HEK293T (cell line): ENCODE data around the gene RBP5.

ENCODE experiments used
- CTCF ChIA-PET: fragments of 350-600 bp; formaldehyde crosslinking; extraction: SDS; loops from one replicate; lab custom pipeline; 2021; ENCODE audit warnings: antibody characterized with exemption, inconsistent platforms; lab: Yijun Ruan, JAX
- POLR2A ChIA-PET: fragments of 350-600 bp; formaldehyde crosslinking; extraction: SDS; loops from one replicate; lab custom pipeline; 2020; ENCODE audit warnings: antibody characterized with exemption, inconsistent platforms; lab: Yijun Ruan, JAX
- DNase-seq: peaks from one replicate; pipeline ENCODE4 v3.0.0; 2012; ENCODE audit warnings: mixed read lengths; ENCODE audit errors: extremely low spot score
- ARNT ChIP-seq: fragments of 450-650 bp; IDR thresholded peaks from 2 replicates; pipeline ENCODE4 v1.6.1; 2017; ENCODE audit warnings: mild to moderate bottlenecking
- BHLHE40 ChIP-seq: fragments of 450-650 bp; IDR thresholded peaks from 2 replicates; pipeline ENCODE4 v1.6.1; 2016; ENCODE audit warnings: mild to moderate bottlenecking, moderate library complexity, borderline replicate concordance
- CTBP1 ChIP-seq: fragments of 450-650 bp; IDR thresholded peaks from 2 replicates; pipeline ENCODE4 v1.6.1; 2016; ENCODE audit warnings: borderline replicate concordance
- ELF4 ChIP-seq: fragments of 450-650 bp; IDR thresholded peaks from 2 replicates; pipeline ENCODE4 v1.6.1; 2017; ENCODE audit warnings: antibody characterized with exemption
- FOXA1 ChIP-seq: fragments of 450-650 bp; IDR thresholded peaks from 2 replicates; pipeline ENCODE4 v1.6.1; 2016; ENCODE audit warnings: mild to moderate bottlenecking
- FOXK2 ChIP-seq: fragments of 450-650 bp; IDR thresholded peaks from 2 replicates; pipeline ENCODE4 v1.6.1; 2016; ENCODE audit warnings: mild to moderate bottlenecking
- FOXM1 ChIP-seq: fragments of 450-650 bp; IDR thresholded peaks from 2 replicates; pipeline ENCODE4 v1.6.1; 2017; ENCODE audit warnings: mild to moderate bottlenecking, borderline replicate concordance
- HDGF ChIP-seq: fragments of 450-650 bp; IDR thresholded peaks from 2 replicates; pipeline ENCODE4 v1.6.1; 2017; ENCODE audit warnings: antibody characterized with exemption, borderline replicate concordance
- L3MBTL2 ChIP-seq: fragments of 450-650 bp; conservative IDR thresholded peaks from 2 replicates; pipeline ENCODE4 v1.6.1; 2016; ENCODE audit warnings: mild to moderate bottlenecking
- LEF1 ChIP-seq: fragments of 450-650 bp; IDR thresholded peaks from 2 replicates; pipeline ENCODE4 v1.6.1; 2017; ENCODE audit warnings: mild to moderate bottlenecking, borderline replicate concordance
- NFRKB ChIP-seq: fragments of 450-650 bp; IDR thresholded peaks from 2 replicates; pipeline ENCODE4 v1.6.1; 2016; ENCODE audit warnings: mild to moderate bottlenecking, moderate library complexity
- PKNOX1 ChIP-seq: fragments of 450-650 bp; IDR thresholded peaks from 2 replicates; pipeline ENCODE4 v1.6.1; 2016
- SP1 ChIP-seq: fragments of 450-650 bp; IDR thresholded peaks from 2 replicates; pipeline ENCODE4 v1.6.1; 2017
- SUZ12 ChIP-seq: fragments of 450-650 bp; IDR thresholded peaks from 2 replicates; pipeline ENCODE4 v1.6.1; 2016; ENCODE audit warnings: mild to moderate bottlenecking
- TARDBP ChIP-seq: fragments of 450-650 bp; IDR thresholded peaks from 2 replicates; pipeline ENCODE4 v1.6.1; 2016
- ZNF384 ChIP-seq: fragments of 450-650 bp; IDR thresholded peaks from 2 replicates; pipeline ENCODE4 v1.6.1; 2016

RBP5 gene

GRCh38 chr12:7128681-7129286 lies at the start of gene RBP5:
RBP5 (minus strand) TSS chr12:7128889; CDS start chr12:7128775, 114 bp downstream.
- no peak for TF ChIP-seq TARDBP
- TF ChIP-seq BHLHE40, result no peak
- no peak for TF ChIP-seq FOXK2
- TF ChIP-seq HDGF, result no peak
- no peak for TF ChIP-seq SP1
- TF ChIP-seq FOXM1, result no peak
- no peak for TF ChIP-seq CTBP1
- ChIA-PET POLR2A (interaction anchor here (0.6 to 1.1 kb wide), 2 partner anchors 15 to 185 kb away, joined by 3 to 4 read pairs; partner anchors contain the start of genes C12orf57 and RNU7-1), CTCF (interaction anchor here (0.6 kb wide), 1 partner anchor 184 kb away, joined by 3 read pairs; no protein-coding TSS in a partner anchor)
- no peak for DNase-seq

GRCh38 chr12:7178481-7178880 lies 49.8 kb upstream of the RBP5 start:
- ChIA-PET CTCF (no interaction called here), POLR2A (no interaction called here)
- TF ChIP-seq L3MBTL2 (no peak), NFRKB (no peak), SP1 (no peak), BHLHE40 (no peak), HDGF (no peak), FOXA1 (no peak), ZNF384 (no peak), TARDBP (no peak), ELF4 (no peak), PKNOX1 (no peak), CTBP1 (no peak), ARNT (no peak), SUZ12 (no peak), LEF1 (no peak), FOXK2 (no peak), FOXM1 (no peak)
- no peak for DNase-seq

- ChIA-PET POLR2A (no interaction called here), CTCF (no interaction called here)
- TF ChIP-seq SP1 (no peak), SUZ12 (no peak), ELF4 (no peak), BHLHE40 (no peak), FOXK2 (no peak), ZNF384 (no peak), NFRKB (no peak), L3MBTL2 (no peak), CTBP1 (no peak), PKNOX1 (no peak), ARNT (no peak), HDGF (no peak), FOXA1 (no peak), LEF1 (no peak), FOXM1 (no peak), TARDBP (no peak)
- no peak for DNase-seq
Observed at GRCh38 chr12:7176595-7176994, 47.9 kb upstream of the RBP5 start.

GRCh38 chr12:7175493-7175892 lies 46.8 kb upstream of the RBP5 start:
- POLR2A ChIA-PET, result interaction anchor here (1.8 kb wide), 1 partner anchor 13 kb away, joined by 4 read pairs; no protein-coding TSS in a partner anchor
- no peak for DNase-seq
- CTCF ChIA-PET, result interaction anchor here (1.1 kb wide), 1 partner anchor 62 kb away, joined by 4 read pairs; no protein-coding TSS in a partner anchor
- TF ChIP-seq FOXK2 (no peak), FOXM1 (no peak), ELF4 (no peak), SUZ12 (no peak), NFRKB (no peak), BHLHE40 (no peak), PKNOX1 (no peak), FOXA1 (no peak), CTBP1 (no peak), ZNF384 (no peak), SP1 (no peak), L3MBTL2 (no peak), TARDBP (no peak), ARNT (no peak)

GRCh38 chr12:7171854-7172253 lies 43.2 kb upstream of the RBP5 start:
- TF ChIP-seq FOXK2 (no peak), HDGF (no peak), FOXM1 (no peak), NFRKB (no peak), BHLHE40 (no peak), CTBP1 (no peak), L3MBTL2 (no peak), FOXA1 (no peak), ARNT (no peak)
- ChIA-PET CTCF (no interaction called here), POLR2A (no interaction called here)
- DNase-seq, result no peak

GRCh38 chr12:7169951-7170350 lies 41.3 kb upstream of the RBP5 start:
- DNase-seq, result no peak
- ChIA-PET CTCF (no interaction called here), POLR2A (no interaction called here)
- TF ChIP-seq ZNF384 (no peak), BHLHE40 (no peak), ARNT (no peak), L3MBTL2 (no peak), FOXA1 (no peak), FOXK2 (no peak), ELF4 (no peak), NFRKB (no peak), PKNOX1 (no peak), CTBP1 (no peak), HDGF (no peak), FOXM1 (no peak), TARDBP (no peak)
